ENCODE measurements around the gene NRF1. TPM values are rescaled to one million over a fixed set of nuclear protein-coding genes. Genes with fewer than 3 reads are reported as not detected.

NRF1 gene
- total RNA-seq, 1 donor from 2014 or later: 28.9 TPM

DNA sequence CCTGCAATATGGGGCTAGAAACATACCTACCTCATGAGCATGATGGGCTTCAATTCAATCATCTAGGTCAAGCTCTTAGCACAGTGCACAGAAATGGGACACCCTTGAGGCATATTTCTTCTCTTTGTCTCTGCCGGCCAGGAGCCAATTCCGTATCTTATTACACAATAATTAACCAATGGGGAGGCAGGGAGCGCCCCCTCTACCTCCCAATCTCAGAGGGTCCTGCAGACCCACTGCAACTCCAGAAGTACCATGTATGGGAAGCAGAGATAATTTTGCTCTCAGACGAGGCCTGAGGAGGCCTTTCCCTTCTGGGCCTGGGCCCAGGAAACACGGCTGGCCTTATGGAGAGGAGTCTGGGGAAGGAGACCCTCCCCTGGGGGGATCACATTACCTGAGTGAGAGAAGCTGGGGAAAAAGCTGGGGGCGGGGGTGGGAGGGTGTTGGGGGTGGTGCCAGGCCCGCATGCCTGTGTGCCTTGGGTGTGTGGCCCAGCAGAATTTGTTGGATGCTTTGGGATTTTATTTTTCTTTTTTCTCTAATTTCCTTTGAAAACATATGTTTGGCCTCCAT lies 185.8 kb downstream of the NRF1 start:
- intact Hi-C loops (cut with micrococcal nuclease): no loop called here

DNA sequence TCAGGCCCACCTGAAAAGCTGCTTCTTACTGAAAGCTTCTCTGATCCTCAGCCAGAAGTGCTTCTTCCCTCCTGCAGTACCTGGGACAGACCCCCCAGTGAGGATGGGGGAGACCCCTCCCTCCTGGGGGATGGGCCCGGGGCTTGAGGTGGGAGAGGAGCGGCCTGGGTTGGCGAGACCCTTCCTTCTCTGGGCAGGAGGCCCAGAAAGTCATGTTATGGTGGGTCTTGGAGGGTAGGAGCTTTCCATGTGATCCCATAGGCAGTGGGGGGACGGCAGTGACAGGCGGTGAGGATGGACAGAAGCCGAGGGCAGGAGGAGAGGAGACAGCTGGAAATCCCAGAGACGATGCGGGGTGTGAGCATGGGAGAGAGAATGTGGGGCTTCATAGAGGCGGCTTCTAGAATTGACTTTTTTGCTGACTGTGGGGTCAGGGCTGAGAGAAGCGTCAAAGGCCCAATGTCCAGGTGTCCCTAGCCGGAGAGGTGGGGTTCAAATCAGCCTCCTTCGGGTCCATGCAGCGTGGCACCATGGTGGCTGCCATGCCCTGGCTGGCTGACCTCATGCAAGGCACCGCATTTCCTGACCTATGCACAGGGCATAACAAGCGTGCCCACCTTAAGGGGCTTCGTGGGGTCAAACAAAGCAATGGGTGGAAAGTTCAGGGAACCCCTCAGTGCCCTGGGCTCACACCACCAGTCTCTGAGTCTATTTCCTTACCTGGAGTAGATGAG lies 187.3 kb downstream of the NRF1 start:
- intact Hi-C loops (cut with micrococcal nuclease): no loop called here

DNA sequence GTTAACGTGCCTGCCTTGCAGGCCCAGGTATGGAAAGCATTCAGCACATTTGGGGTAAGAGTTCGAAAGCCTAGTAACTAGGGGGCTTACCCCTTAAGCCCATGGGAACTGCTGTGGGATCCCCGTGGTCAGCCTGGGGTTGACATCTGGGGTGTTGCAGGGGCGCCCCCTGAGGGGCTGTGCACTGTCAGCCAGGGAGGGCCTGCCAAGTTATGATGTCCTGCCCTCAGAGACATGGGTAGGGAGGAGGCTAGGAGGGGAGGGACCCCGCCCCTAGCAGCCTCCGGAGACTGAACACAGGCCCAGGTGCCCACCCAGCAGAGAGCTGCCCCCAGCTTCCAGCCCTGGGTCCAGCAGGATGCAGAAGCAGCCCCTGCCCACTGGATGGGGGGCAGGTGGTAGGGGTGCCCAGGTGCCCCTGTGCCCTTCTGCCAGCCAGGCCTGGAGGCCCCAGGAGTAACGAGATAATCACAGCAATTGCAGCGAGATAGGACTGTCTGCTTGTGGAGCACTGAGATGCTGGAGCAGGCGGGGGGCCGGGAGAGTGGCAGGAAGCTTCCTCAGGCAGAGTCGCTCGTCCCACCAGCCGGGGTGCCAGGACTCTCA lies 187.9 kb downstream of the NRF1 start:
- intact Hi-C loops (cut with micrococcal nuclease): no loop called here

DNA sequence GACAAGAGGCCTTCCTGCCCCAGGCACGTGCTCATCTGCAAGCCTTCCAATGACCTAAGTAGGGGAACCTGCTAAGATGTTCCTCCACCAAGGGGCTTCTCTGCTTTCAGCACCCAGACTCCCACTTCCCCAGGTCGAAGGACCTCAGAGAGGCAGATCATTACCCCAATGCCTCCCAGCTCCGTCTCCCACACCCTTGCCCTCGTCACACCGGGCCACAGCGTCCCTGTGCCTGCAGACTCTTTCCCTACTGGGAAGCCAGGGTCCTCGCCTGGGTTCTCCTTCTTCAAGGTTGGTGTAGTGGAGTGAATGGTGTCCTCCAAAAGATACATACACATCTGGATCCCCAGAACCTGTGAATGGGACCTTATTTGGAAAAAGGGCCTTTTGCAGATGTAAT lies 189.4 kb downstream of the NRF1 start:
- intact Hi-C loops (cut with micrococcal nuclease): no loop called here

DNA sequence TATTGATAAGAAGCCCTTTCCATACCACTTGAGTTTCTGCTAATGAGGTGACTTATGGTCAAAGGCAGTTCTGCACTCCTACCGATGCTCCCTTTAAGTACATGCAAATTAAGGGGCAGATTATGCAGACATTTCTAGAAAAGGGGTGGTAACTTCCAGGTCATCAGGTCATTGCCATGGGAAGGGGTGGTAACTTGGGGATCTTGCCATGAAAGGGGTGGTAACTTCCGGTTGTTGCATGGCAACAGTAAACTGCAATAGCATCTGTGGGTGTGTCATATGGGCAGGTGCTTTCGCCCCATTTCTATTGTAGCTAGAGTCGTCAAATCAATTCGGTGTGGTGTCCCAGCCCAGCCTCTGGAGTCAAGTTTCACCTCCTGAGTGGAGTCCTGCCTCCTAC lies 190.4 kb downstream of the NRF1 start:
- intact Hi-C loops (cut with micrococcal nuclease): no loop called here

DNA sequence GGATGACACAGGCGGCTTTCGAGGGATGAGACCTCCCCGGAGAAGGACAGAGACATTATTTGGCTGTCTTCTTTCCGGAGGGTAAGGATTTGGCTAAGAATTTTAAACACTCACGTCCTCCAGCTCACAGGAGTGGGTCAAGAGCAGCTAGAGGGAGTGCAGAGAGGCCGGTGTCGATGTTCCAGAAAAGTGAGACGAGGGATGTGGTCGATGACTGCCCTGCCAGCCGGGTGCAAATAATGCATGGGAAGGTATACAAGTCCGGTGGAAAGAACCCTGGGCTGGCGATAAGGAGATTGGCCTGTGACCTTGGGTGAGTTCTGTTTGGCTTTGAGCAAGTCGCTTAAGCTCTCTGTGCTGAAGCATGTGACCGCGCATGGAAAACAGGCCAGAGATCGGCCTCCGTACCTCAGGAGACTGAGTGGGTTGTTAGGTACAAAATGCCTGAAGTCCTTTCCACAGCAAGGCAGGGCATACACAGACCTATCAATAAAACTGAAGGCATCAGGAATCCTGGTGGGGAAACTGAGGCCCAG lies 192.1 kb downstream of the NRF1 start:
- intact Hi-C loops (cut with micrococcal nuclease): no loop called here

DNA sequence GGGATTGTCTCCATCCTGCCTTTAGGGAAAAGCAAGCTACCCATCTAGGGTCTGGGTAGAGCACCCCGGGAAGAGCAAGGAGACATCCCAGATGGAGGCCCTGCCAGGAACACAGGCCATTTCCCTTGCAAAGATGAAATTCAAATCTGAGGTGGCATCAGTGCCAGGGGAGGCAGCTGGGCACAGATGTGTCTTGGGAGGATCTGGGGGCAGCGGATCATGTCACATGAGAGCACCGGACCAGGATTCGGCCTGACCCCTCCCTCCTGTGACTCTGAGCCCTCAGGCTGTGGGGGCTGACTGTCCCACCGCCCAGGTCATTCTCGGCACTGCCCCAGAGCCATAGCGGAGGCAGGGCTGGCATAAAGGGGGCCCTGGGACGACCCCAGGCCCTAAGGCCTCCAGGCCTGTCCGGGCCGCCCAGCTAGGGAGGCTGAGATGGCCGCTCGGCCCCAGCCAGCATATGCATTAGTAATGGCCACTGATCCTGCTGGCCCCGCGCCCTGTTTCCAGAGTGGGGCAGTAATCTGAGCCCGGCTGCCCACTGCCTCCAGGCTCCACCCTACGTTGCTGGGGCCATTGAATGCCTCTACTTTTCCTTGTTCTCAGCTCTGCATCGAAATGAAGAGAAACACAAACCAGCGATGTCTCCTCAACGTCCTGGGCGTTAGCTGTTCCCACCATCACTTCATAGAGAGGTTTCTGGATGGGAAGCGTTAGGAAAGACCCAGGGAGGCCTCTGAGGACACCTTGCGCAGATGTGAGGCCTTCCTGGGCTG lies 192.8 kb downstream of the NRF1 start:
- intact Hi-C loops (cut with micrococcal nuclease): no loop called here

DNA sequence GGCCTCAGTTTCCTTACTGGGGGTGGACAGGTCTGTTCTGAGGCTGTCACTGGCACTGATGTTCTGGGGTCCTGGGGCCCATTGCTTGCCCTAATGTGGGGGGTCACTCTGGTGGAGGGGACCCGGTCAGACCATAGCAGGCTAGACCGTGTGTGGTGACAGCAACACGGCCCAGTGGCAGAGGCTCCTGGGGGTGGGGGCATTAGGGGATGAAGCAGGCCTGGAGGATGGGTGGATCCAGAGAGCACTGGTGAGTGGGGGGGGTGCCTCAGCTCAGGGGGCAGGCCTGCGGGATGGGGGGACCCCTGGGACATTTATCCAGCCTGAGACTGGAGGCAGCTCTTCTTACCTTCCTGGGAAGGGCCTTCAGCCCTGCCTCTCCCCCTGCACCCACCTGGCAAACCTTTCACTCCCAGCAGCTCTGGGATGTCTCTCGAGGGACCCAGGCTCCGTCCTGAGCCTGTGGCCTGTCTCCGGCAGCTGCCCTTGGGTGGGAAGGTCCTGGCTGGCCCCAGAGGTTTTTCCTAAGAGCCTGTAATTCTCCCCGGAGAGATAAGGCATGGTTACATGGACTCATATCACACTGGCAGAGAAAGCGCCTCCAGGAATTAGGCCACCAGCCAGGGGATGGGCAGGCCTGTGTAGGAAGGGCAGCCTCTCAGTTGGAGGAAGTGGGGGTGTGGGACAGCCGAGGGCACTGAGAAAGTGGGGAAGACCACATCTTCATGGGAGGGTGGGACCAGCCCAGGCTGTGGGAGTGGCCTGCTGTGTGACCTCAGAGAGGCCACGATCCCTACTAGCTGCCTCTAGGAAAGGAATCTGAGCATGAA lies 193.6 kb downstream of the NRF1 start:
- intact Hi-C loops (cut with micrococcal nuclease): no loop called here

Other genes starting within 250 kb of the NRF1 start
- gene STRIP2, start 177.3 kb upstream of the NRF1 start, total RNA-seq: 21.0 TPM in 2 replicates
- 7.6 and 7.8 TPM in 2 replicates for gene SMKR1, start 109.2 kb upstream of the NRF1 start, total RNA-seq